ENCODE results near the gene GPRC5A.

Gene GPRC5A

GRCh38 chr12:12964255-12964654 lies 72.9 kb downstream of the GPRC5A start:
- no peak overlapping the region for H3K4me3 ChIP-seq (ENCODE audit: low read length)
- no peak for TF ChIP-seq CTCF (conservative IDR thresholded peaks at IDR 0.05; ENCODE audit: low read length)
- no peak for DNase-seq (ENCODE audit: low read depth)

DNA sequence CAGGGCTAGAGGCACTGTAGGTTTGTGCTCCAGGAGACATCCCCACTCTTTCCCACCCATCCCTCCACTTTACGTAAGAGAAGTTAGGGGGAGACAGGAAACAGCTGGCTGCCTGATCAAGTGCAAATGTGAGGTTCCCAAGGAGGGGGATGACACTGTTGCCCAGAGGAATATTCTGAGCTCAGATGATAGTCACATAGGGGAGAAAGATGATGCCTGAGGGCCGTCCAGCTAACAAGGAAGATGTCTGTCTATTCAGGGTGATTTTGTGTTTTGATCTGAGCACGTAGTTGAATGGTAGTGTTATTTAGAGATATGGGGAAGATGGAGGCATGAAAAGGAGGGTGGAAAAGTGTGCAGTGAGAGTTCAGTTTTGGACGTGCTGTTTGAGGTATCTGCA lies 74.5 kb downstream of the GPRC5A start:
- no peak overlapping the region for H3K4me3 ChIP-seq (ENCODE audit: low read length)
- DNase-seq (ENCODE audit: low read depth): no peak
- TF ChIP-seq CTCF (conservative IDR thresholded peaks at IDR 0.05; ENCODE audit: low read length): no peak

Measured in AG10803 (cell line).